ENCODE data around the gene SPCS3.

- TF ChIP-seq EZH2 (conservative IDR thresholded peaks at IDR 0.05; ENCODE audit: low read depth, low read length) (no peak), SMAD1 (CRISPR knock-in tag; IDR thresholded peaks at IDR 0.05; ENCODE audit: borderline replicate concordance, low read depth) (no peak), KMT2A (CRISPR knock-in tag; IDR thresholded peaks at IDR 0.05) (no peak), ATF3 (CRISPR knock-in tag; IDR thresholded peaks at IDR 0.05) (no peak), XRCC5 (optimal IDR thresholded peaks at IDR 0.05; ENCODE audit: low read length) (no peak), REST (IDR thresholded peaks at IDR 0.05; ENCODE audit: borderline replicate concordance in 1 of 2, low read depth in 1 of 2, low read length in 2 of 2) (no peak), POLR2A (IDR thresholded peaks at IDR 0.05; ENCODE audit: insufficient read depth in 1 of 2, low read depth in 2 of 2, low read length in 2 of 2) (no peak), E2F2 (CRISPR knock-in tag; IDR thresholded peaks at IDR 0.05; ENCODE audit: borderline replicate concordance) (no peak), ZNF431 (CRISPR knock-in tag; IDR thresholded peaks at IDR 0.05; ENCODE audit: borderline replicate concordance, low read depth) (no peak), MYC (CRISPR knock-in tag; IDR thresholded peaks at IDR 0.05; ENCODE audit: borderline replicate concordance) (no peak), TEAD2 (CRISPR knock-in tag; IDR thresholded peaks at IDR 0.05) (no peak), SRSF1 (optimal IDR thresholded peaks at IDR 0.05; ENCODE audit: low read depth, low read length) (no peak), ZNF143 (CRISPR knock-in tag; IDR thresholded peaks at IDR 0.05) (no peak)
Observed at GRCh38 chr4:176271749-176272148, 48.0 kb upstream of the SPCS3 start.

Data from HepG2 (cell line).